ENCODE measurements around the gene TEK.
"Not testable (repeated sequence)": the region's sequence is repeated elsewhere in the genome, so short reads cannot be mapped to it uniquely, and the experiment has no call there.

Gene TEK

GRCh38 chr9:27090231-27090630, 18.8 kb upstream of the TEK start:
- TF ChIP-seq ZC3H10 (CRISPR knock-in tag; IDR thresholded peaks at IDR 0.05) (no peak), PPARA (CRISPR knock-in tag; IDR thresholded peaks at IDR 0.05; ENCODE audit: borderline replicate concordance) (no peak), CSRNP3 (CRISPR knock-in tag; IDR thresholded peaks at IDR 0.05) (no peak), ZNF70 (CRISPR knock-in tag; IDR thresholded peaks at IDR 0.05) (no peak), CSDC2 (CRISPR knock-in tag; IDR thresholded peaks at IDR 0.05) (no peak), CREB5 (CRISPR knock-in tag; IDR thresholded peaks at IDR 0.05; ENCODE audit: low read depth) (no peak), PATZ1 (CRISPR knock-in tag; IDR thresholded peaks at IDR 0.05; ENCODE audit: borderline replicate concordance) (no peak), RARB (CRISPR knock-in tag; IDR thresholded peaks at IDR 0.05) (no peak), OSR1 (CRISPR knock-in tag; IDR thresholded peaks at IDR 0.05) (no peak), TOX (CRISPR knock-in tag; IDR thresholded peaks at IDR 0.05; ENCODE audit: borderline replicate concordance) (no peak), ZFP30 (CRISPR knock-in tag; IDR thresholded peaks at IDR 0.05) (no peak), GLIS3 (CRISPR knock-in tag; IDR thresholded peaks at IDR 0.05) (no peak), ARNTL (CRISPR knock-in tag; IDR thresholded peaks at IDR 0.05; ENCODE audit: borderline replicate concordance, low read depth) (no peak), TCF4 (CRISPR knock-in tag; IDR thresholded peaks at IDR 0.05; ENCODE audit: borderline replicate concordance) (no peak), ZNF565 (CRISPR knock-in tag; conservative IDR thresholded peaks at IDR 0.05; ENCODE audit: low read depth) (no peak)
- ATAC-seq: no peak

- TF ChIP-seq TCF4 (CRISPR knock-in tag; IDR thresholded peaks at IDR 0.05; ENCODE audit: borderline replicate concordance) (no peak), ZFP30 (CRISPR knock-in tag; IDR thresholded peaks at IDR 0.05) (no peak), RARB (CRISPR knock-in tag; IDR thresholded peaks at IDR 0.05) (no peak), ISL1 (CRISPR knock-in tag; IDR thresholded peaks at IDR 0.05) (no peak)
- ATAC-seq: no peak
Observed at GRCh38 chr9:27090711-27091110, 18.3 kb upstream of the TEK start.

- ATAC-seq: not testable (repeated sequence)
Observed at GRCh38 chr9:27092496-27092895, 16.5 kb upstream of the TEK start.

- not testable (repeated sequence) for ATAC-seq
Observed at GRCh38 chr9:27093384-27094067, 15.5 kb upstream of the TEK start.

GRCh38 chr9:27094640-27095298, 14.3 kb upstream of the TEK start:
- TF ChIP-seq PPARA (CRISPR knock-in tag; IDR thresholded peaks at IDR 0.05; ENCODE audit: borderline replicate concordance) (no peak), PATZ1 (CRISPR knock-in tag; IDR thresholded peaks at IDR 0.05; ENCODE audit: borderline replicate concordance) (no peak), ZFP30 (CRISPR knock-in tag; IDR thresholded peaks at IDR 0.05) (no peak), TSHZ2 (CRISPR knock-in tag; IDR thresholded peaks at IDR 0.05) (no peak), ZC3H10 (CRISPR knock-in tag; IDR thresholded peaks at IDR 0.05) (no peak), ZNF565 (CRISPR knock-in tag; conservative IDR thresholded peaks at IDR 0.05; ENCODE audit: low read depth) (no peak), TCF4 (CRISPR knock-in tag; IDR thresholded peaks at IDR 0.05; ENCODE audit: borderline replicate concordance) (no peak), CSDC2 (CRISPR knock-in tag; IDR thresholded peaks at IDR 0.05) (no peak), ESRRG (CRISPR knock-in tag; IDR thresholded peaks at IDR 0.05) (no peak), RARB (CRISPR knock-in tag; IDR thresholded peaks at IDR 0.05) (no peak), GLIS3 (CRISPR knock-in tag; IDR thresholded peaks at IDR 0.05) (no peak), TOX (CRISPR knock-in tag; IDR thresholded peaks at IDR 0.05; ENCODE audit: borderline replicate concordance) (no peak), CREB5 (CRISPR knock-in tag; IDR thresholded peaks at IDR 0.05; ENCODE audit: low read depth) (no peak), ZFP3 (CRISPR knock-in tag; IDR thresholded peaks at IDR 0.05) (no peak)
- peak; percentile 85 for ATAC-seq

All from SK-N-SH treated with all-trans-retinoic acid at 6 μM for 48 hours (cell line).